Measurements from ENCODE around the gene BRD7.

DNA sequence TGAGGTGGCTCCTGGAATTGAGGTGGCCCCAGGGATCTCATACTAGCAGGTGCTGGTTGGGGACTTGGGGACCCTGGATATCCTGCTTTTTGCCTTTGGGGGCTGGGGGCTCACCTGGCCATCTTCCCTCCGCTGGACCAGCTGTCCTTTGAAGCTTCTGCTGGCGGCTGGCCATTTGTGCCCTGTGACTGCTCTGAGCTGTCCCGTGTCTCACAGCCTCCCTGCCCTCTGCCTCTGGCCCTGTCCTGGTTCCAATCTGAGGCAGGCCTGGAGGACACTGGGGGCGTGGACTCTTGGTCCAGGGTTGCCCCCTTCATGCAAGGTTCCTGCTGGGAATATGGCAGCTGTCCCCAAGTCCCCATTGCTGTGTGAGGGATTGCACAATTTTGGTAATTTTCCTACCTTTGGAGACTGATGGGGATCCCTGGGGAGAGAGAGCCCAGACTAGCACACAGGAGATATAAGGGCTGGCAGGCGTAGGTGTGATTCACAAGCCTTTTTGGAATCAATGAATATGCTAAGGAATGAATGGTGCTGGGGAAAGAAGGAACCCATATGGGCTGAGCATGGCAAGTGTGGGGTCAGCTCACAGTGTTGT is 83.3 kb downstream of the BRD7 start:
- TF ChIP-seq POLR2AphosphoS5 (IDR thresholded peaks at IDR 0.05; ENCODE audit: low read depth) (no peak), SPI1 (IDR thresholded peaks at IDR 0.05; ENCODE audit: borderline replicate concordance, low read depth) (no peak)
- TF ChIP-seq, protein P1, sequence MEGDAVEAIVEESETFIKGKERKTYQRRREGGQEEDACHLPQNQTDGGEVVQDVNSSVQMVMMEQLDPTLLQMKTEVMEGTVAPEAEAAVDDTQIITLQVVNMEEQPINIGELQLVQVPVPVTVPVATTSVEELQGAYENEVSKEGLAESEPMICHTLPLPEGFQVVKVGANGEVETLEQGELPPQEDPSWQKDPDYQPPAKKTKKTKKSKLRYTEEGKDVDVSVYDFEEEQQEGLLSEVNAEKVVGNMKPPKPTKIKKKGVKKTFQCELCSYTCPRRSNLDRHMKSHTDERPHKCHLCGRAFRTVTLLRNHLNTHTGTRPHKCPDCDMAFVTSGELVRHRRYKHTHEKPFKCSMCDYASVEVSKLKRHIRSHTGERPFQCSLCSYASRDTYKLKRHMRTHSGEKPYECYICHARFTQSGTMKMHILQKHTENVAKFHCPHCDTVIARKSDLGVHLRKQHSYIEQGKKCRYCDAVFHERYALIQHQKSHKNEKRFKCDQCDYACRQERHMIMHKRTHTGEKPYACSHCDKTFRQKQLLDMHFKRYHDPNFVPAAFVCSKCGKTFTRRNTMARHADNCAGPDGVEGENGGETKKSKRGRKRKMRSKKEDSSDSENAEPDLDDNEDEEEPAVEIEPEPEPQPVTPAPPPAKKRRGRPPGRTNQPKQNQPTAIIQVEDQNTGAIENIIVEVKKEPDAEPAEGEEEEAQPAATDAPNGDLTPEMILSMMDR (IDR thresholded peaks at IDR 0.05; ENCODE audit: insufficient read depth, low read length): no peak
- TF ChIP-seq, protein P2, sequence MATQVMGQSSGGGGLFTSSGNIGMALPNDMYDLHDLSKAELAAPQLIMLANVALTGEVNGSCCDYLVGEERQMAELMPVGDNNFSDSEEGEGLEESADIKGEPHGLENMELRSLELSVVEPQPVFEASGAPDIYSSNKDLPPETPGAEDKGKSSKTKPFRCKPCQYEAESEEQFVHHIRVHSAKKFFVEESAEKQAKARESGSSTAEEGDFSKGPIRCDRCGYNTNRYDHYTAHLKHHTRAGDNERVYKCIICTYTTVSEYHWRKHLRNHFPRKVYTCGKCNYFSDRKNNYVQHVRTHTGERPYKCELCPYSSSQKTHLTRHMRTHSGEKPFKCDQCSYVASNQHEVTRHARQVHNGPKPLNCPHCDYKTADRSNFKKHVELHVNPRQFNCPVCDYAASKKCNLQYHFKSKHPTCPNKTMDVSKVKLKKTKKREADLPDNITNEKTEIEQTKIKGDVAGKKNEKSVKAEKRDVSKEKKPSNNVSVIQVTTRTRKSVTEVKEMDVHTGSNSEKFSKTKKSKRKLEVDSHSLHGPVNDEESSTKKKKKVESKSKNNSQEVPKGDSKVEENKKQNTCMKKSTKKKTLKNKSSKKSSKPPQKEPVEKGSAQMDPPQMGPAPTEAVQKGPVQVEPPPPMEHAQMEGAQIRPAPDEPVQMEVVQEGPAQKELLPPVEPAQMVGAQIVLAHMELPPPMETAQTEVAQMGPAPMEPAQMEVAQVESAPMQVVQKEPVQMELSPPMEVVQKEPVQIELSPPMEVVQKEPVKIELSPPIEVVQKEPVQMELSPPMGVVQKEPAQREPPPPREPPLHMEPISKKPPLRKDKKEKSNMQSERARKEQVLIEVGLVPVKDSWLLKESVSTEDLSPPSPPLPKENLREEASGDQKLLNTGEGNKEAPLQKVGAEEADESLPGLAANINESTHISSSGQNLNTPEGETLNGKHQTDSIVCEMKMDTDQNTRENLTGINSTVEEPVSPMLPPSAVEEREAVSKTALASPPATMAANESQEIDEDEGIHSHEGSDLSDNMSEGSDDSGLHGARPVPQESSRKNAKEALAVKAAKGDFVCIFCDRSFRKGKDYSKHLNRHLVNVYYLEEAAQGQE (IDR thresholded peaks at IDR 0.05; ENCODE audit: insufficient replicate concordance, low read depth): no peak

All from HL-60 (cell line).